Urothelium cell line (cell line): ENCODE data around the gene SNX32.
"Not testable (repeated sequence)": the region's sequence is repeated elsewhere in the genome, so short reads cannot be mapped to it uniquely, and the experiment has no call there.

Source experiments
- DNase-seq: peaks from one replicate; pipeline ENCODE4 v3.0.0; 2011; ENCODE audit warnings: low spot score, mixed read lengths
- FAIRE-seq: peaks from 2 replicates; lab custom pipeline; 2011; peaks lifted over from hg19 to GRCh38; lab: Jason Lieb, UNC

The SNX32 gene

GRCh38 chr11:65883058-65883761 lies 49.4 kb downstream of the SNX32 start:
- no peak for FAIRE-seq
- no peak for DNase-seq

DNA sequence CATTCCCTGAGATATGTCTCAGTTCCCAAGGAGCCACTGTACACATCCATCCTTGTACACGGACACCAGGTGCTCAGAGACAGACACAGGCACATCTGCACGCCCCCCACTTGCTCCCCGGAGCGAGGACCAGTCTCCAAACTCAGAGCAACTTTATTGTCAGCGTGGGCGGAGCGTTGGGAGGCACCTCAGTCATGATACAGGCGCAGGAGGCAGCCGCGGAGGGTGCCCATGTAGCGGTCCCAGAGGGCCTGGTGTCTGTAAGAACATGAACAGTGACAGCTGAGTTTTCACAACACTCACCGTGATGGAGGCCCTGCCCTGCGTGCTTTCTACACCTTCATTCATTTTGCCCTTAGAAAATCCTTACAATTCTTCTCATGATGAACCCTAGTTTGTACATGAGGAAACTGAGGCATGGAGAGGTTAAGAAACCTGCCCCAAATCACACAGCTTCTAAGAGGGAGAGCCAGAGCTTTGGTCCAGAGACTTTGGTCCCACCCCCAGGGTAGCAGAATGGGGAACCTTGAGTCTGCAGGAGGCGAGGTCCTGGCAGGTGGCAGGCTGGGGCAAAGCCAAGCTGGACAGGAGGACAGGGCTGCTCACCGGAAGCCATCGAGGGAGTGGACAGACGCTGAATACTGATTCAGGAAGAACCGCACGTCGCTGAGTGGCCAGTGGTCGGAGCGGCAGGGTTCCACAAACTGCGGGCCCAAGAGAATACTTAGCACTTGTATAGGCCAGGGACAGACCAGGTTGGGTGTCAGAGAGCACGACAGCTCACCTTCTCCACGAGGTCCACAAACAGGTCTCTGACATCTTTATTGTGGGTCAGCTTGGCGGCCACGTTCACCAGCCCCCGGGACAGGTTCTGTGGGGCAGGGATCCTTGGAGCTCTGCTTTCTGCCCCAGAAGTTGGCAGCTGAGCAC lies 50.3 kb downstream of the SNX32 start:
- FAIRE-seq, result no peak
- no peak for DNase-seq

GRCh38 chr11:65884716-65885092 lies 50.9 kb downstream of the SNX32 start:
- peak; percentile 66 for FAIRE-seq
- peak; percentile 87 for DNase-seq

DNA sequence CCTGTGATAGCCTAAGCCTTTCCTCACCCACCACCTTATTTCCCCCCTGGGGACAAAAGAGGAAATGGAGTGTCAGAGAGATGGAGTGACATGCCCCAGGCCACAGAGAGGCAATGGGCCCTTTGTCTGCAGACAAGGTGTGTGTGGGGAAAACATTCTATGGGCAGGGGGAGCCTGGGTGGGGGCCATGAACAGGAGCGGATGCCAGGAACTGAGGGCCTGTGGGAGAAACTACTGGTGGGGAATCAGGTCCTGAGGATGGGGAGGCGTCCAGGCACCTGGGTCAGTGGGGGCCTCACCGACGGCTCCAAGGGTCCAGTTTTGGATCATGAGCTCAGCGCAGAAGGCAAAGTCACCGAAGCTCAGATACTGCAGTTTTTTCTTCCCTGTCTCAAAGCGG lies 51.5 kb downstream of the SNX32 start:
- FAIRE-seq, result no peak
- no peak for DNase-seq

DNA sequence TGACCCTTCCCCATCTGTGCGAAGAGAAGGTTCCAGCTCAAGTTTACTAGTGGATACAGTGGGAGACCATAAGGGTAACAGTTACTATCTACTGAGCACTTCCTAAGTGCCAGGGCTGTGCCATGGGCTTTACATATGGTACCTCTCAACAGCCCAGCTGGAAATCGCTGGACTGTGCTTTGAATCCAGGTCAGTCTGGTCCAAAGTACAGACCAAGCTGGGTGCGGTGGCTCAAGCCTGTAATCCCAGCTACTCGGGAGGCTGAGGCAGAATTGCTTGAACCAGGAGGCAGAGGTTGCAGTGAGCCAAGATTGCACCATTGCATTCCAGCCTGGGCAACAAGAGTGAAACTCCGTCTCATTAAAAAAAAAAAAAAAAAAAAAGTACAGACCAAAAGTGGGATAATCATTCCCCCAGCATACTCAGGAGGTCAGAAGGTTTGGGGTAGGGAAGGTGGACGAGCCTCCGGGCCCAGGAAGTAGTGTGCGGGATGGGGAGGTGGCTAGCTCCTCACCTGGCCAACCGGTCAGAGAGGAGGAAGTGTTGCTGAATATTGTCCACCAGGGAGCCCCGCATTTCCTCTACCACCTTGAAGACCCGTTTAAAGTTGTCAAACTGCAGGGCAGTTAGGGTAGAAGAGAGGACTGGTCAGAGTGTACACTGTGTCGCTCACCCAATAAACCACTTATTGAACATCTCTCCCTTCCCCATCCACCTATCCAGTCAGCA lies 52.2 kb downstream of the SNX32 start:
- DNase-seq (no peak), FAIRE-seq (no peak)

- no peak for FAIRE-seq
- no peak for DNase-seq
These were observed 53.3 kb downstream of the SNX32 start for GRCh38 chr11:65886826-65887722.

- no peak for FAIRE-seq
- peak; percentile 30 for DNase-seq
These were observed 54.0 kb downstream of the SNX32 start for GRCh38 chr11:65887723-65888162.

- FAIRE-seq, result peak; percentile 20
- DNase-seq, result peak; percentile 98
These were observed 54.5 kb downstream of the SNX32 start, which contains the start of gene FIBP for GRCh38 chr11:65888163-65888814. TSS of gene FIBP (minus strand) at chr11:65888471. CDS start at chr11:65888418, 53 bp downstream.

- peak; percentile 5 for FAIRE-seq
- DNase-seq, result peak; percentile 94
These were observed 56.8 kb downstream of the SNX32 start, which contains the start of gene CCDC85B for GRCh38 chr11:65890324-65891218. TSS of gene CCDC85B (plus strand) at chr11:65890673. CDS start at chr11:65890784, 111 bp downstream.

DNA sequence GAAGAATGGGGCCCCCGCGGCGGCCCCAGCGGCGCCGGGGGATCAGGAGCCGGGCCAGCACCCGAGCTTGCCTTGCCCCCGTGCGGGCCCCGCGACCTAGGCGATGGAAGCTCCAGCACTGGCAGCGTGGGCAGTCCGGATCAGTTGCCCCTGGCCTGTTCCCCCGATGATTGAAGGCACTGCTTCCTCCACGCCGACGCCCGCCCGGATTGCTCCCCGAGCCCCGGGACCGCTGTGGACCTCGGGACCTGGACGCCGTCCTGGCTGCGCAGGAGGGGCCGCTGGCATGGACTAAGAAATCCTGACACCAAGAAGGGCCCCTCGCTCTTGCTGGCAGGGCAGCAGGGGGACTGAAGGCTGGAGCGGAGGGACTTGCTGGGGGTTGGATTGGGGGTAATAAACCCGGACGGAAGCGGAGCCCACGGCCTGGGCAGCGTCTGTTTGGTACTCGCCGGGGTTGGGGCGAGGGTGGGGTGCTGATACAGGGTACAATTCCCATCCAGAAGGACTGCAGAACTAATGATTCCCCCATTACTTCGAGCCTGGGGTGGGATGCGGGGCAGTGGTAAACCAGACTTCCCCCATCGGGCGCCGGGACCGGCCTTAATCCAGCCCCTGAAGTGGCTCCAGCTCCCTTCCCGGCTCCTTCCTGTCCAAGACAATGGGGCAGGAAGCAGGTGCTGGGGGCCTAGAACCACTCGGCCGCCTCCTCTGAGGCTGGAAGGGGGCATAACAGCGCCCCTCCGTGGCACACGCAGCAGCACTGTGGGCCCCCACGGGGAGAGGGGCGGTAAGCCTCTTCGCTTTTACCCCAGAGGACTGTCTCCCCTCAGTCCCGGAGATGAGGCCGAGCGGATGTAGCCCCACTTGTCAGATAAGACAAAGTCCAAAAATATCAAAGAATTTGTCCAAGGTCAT lies 57.7 kb downstream of the SNX32 start:
- peak; percentile 34 for DNase-seq

DNA sequence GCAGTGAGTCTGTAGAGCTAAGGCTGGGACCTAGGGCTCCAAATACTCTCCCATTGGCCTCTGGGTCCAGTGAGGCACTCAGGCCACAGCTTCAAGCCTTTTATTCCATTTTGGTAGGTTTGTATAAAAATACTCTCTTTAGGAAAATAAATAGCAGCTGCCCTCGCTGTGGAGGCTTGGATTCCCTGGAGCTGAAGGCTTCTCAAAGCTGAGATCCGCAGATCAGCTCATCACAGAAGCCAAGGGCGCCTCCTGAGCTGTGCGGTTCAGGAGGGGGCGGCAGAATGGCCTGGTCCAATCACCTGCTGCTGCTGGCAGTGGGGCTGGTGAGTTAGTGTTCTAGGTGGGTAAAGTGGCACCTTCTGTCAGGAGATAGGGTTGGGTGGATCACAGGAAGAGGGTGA lies 58.4 kb downstream of the SNX32 start:
- not testable (repeated sequence) for DNase-seq, FAIRE-seq

More for the DNA sequence above, 57.7 kb downstream of the SNX32 start:
- no peak for FAIRE-seq

DNA sequence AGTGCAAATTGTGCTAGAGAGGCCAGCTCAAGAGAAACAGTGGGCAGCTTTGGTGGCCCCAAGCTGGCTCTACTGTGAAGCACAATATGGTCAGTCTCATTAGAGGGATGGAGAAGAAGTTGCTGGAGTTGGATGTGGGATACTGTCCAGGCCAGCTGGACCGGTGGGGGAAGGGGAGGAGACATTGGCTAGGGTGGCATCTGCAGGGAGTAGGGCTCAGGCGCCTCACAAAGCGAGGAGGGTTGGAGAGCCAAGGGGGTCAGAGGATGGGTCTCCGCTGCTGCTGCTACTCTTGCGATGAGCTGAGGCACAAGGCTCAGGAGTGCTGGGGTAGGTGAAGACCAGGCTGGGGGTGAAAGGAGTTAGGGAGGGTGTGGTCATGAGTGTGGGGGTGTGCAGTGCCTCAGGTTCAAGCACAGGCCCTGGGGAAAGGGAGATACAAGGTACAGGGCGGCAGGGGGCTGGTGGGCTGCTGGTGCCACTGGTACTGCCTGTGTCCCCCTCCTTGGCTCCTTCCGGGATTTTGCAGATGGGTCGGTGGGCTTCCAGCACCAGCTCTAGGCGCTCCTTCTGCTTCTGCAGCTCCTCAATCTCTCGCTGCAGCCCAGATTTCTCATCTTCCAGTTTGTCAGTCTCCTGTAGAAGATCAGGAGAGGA lies 59.0 kb downstream of the SNX32 start:
- FAIRE-seq (no peak), DNase-seq (no peak)

DNA sequence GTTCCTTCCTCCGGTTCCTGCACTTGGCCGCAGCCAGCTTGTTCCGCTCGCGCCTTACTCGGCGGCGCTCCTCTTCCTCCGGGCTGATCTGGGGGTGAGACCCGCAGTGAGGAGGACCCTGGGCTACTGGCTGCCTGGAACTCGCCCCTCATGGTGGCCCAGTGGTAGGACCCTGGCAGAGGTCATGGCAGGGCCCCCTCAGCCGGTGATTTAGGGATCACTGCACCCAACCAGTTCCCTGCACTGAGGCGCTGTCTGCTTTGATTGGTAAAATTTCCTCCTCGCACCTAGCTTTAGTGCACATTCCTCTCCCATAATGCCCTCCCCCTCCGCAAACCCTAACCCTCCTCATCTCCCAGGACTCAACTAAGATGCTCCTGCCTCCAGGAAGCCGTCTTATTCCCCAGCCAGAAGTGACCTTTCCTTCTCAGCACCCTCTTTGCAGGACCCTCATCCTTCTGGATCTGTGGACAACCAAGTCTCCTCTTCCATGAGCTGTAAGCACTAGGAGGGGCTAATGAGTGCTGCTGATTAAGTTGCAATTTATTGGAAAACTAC lies 60.4 kb downstream of the SNX32 start:
- no peak for FAIRE-seq

DNA sequence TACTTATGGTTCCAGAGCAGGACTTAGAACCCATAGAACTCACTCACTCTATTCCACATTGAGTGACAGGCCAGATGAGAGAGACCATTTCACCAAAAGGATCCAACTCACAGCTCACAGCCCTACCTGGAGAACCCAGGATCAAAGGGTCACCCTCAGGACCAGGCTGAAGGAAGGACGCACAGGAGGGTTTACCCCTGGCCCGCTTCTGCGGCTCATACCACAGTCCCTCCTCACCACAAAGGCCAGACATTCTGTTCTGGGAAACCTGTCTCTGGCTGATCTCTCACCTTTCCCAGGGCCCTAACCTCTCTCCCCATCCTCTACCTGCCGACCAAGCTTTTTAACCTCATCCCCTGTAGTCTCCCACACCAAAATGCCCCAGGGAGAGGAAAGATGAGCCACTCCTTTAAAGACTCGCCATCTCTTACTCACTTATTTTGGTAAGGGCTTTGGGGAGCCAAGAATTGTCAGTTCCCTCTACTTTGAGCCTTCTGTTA lies 61.8 kb downstream of the SNX32 start:
- FAIRE-seq (no peak), DNase-seq (no peak)

More for the DNA sequence above, 60.4 kb downstream of the SNX32 start:
- no peak for DNase-seq

DNA sequence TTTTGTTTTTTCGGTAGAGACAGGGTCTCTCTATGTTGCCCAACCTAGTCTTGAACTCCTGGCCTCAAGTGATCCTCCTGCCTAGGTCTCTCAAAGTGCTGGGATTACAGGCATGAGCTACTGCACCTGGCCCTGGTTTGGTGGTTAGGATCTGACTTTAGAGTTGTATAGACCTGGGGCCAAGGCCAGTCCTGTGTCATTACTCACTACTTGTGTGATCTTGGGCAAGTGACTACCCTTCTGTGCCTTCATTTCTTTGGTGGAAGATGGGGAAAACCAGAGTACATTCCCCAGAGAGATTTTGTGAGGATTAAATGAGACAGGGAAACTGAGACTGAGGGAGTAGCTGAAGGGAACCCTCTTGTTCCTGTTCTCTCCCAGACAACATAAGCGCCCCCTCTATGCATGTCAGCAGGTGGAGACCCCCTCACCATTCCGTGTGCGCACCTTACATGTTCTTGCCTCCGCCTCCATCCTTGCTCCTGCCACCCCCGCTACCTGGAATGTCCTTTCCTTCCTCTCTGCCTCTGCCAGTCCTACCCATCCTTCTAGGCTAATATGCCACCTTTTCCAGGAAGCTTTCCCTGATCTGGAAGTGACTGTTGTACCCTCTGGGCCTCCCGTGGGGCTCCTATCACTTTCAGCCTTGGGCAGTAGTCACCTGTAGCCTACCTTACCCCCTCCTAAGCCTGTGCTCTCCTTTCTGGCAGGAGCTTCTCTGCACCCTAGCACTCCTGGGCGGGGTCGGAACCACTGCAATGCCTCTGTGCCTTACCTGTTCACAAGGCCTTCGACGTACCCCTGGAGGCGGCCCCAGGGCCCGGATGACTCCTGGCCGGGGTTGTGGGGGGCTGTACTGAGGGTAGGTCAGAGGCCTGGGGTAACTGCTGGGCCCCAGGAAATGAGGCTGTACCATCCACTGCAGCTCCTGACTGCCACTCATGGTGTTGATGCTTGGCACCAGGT lies 62.6 kb downstream of the SNX32 start:
- FAIRE-seq, result no peak
- no peak for DNase-seq
